ENCODE measurements around the gene TSHR.

Gene TSHR

GRCh38 chr14:80954687-80955299 is 628 bp upstream of the TSHR start:
- peak overlapping the region; percentile 39 to 54 for H3K4me3 ChIP-seq
- H3K4me1 ChIP-seq, result peaks cover 0 to 8% (median 8%) of the 10 kb centered on the region in 4 donors
- no peak overlapping the region for H3K27ac ChIP-seq
- H3K27me3 ChIP-seq, result peaks cover 0 to 12% of the 10 kb centered on the region in 2 donors
- no peaks in the 10 kb centered on the region for H3K36me3 ChIP-seq
- H3K9me3 ChIP-seq, result no peaks in the 10 kb centered on the region
- intact Hi-C loops (cut with DNase I; ENCODE audit: low total_unique reads), result loop anchor here (5.0 kb wide), 1 partner anchor 33 kb away; no protein-coding TSS in a partner anchor
- TF ChIP-seq, protein P1, sequence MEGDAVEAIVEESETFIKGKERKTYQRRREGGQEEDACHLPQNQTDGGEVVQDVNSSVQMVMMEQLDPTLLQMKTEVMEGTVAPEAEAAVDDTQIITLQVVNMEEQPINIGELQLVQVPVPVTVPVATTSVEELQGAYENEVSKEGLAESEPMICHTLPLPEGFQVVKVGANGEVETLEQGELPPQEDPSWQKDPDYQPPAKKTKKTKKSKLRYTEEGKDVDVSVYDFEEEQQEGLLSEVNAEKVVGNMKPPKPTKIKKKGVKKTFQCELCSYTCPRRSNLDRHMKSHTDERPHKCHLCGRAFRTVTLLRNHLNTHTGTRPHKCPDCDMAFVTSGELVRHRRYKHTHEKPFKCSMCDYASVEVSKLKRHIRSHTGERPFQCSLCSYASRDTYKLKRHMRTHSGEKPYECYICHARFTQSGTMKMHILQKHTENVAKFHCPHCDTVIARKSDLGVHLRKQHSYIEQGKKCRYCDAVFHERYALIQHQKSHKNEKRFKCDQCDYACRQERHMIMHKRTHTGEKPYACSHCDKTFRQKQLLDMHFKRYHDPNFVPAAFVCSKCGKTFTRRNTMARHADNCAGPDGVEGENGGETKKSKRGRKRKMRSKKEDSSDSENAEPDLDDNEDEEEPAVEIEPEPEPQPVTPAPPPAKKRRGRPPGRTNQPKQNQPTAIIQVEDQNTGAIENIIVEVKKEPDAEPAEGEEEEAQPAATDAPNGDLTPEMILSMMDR (IDR thresholded peaks at IDR 0.05), result peak; percentile 72 to 83
- peak; percentile 78 to 83 for DNase-seq

DNA sequence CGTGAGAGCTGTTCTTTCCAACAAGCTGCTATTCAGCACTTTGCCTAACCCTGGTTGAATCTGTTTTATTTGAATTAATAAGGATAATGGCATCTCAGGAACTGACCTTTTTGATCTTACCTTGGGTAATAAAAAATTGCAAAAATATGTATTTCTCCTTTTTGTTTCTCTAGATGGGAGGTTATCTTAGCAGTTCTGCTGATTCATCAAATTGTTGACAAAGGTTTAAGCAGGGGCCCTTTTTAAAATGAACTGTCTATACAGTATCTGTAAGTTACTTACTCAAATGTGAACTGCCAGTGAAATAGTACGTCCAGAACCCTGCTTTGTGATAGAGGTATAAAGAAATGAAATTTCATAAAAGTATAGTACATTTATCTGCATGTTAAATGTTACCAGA is 681 bp downstream of the TSHR start:
- Histone ChIP-seq H3K4me1 (peaks cover 0 to 8% (median 8%) of the 10 kb centered on the region in 4 donors), H3K4me3 (no peak overlapping the region), H3K36me3 (no peaks in the 10 kb centered on the region), H3K9me3 (no peaks in the 10 kb centered on the region), H3K27ac (no peak overlapping the region), H3K27me3 (peaks cover 0 to 10% of the 10 kb centered on the region in 2 donors)
- intact Hi-C loops (cut with DNase I; ENCODE audit: low total_unique reads), result no loop called here
- TF ChIP-seq, protein P1 (IDR thresholded peaks at IDR 0.05), result no peak
- no peak for DNase-seq

- peaks cover 0 to 8% (median 8%) of the 10 kb centered on the region in 4 donors for H3K4me1 ChIP-seq
- H3K4me3 ChIP-seq, result no peak overlapping the region
- TF ChIP-seq, protein P1 (IDR thresholded peaks at IDR 0.05), result no peak
- no peak overlapping the region for H3K27ac ChIP-seq
- intact Hi-C loops (cut with DNase I; ENCODE audit: low total_unique reads), result no loop called here
- DNase-seq, result peak in 1 of 2 donors; percentile 29
- no peaks in the 10 kb centered on the region for H3K9me3 ChIP-seq
- H3K27me3 ChIP-seq, result peaks cover 0 to 10% of the 10 kb centered on the region in 2 donors
- no peaks in the 10 kb centered on the region for H3K36me3 ChIP-seq
Measured at GRCh38 chr14:80956922-80957321, 1.5 kb downstream of the TSHR start.

GRCh38 chr14:80957613-80958012 is 2.2 kb downstream of the TSHR start:
- Histone ChIP-seq H3K4me3 (no peak overlapping the region), H3K27me3 (peaks cover 0 to 10% of the 10 kb centered on the region in 2 donors), H3K27ac (no peak overlapping the region), H3K4me1 (peaks cover 0 to 8% (median 8%) of the 10 kb centered on the region in 4 donors), H3K36me3 (no peaks in the 10 kb centered on the region), H3K9me3 (no peaks in the 10 kb centered on the region)
- no peak for DNase-seq
- TF ChIP-seq, protein P1 (IDR thresholded peaks at IDR 0.05), result no peak
- intact Hi-C loops (cut with DNase I; ENCODE audit: low total_unique reads), result no loop called here

GRCh38 chr14:80958226-80958625 is 2.8 kb downstream of the TSHR start:
- TF ChIP-seq, protein P1 (IDR thresholded peaks at IDR 0.05), result no peak
- H3K27ac ChIP-seq, result no peak overlapping the region
- intact Hi-C loops (cut with DNase I; ENCODE audit: low total_unique reads), result no loop called here
- H3K4me1 ChIP-seq, result peaks cover 0 to 8% (median 8%) of the 10 kb centered on the region in 4 donors
- no peaks in the 10 kb centered on the region for H3K9me3 ChIP-seq
- no peak for DNase-seq
- no peaks in the 10 kb centered on the region for H3K36me3 ChIP-seq
- no peak overlapping the region for H3K4me3 ChIP-seq
- H3K27me3 ChIP-seq, result peaks cover 0 to 10% of the 10 kb centered on the region in 2 donors

Data from tibial artery (tissue), 4 donors.